H9 (cell line): ENCODE results near the gene EDNRA. TPM values are rescaled to one million over a fixed set of nuclear protein-coding genes. Genes with fewer than 3 reads are reported as not detected.

Experiments used
- DNase-seq: peaks from one replicate; pipeline ENCODE4 v3.0.0-alpha.2; 2017
- H2AFZ ChIP-seq: one replicate; pipeline ENCODE4 v1.6.1; 2013; ENCODE audit warnings: mild to moderate bottlenecking, low read length, control low read depth, moderate library complexity
- H2AK5ac ChIP-seq: 2 replicates; pipeline ENCODE4 v1.6.1; 2013; ENCODE audit warnings: low read length, control low read depth, mixed read lengths; ENCODE audit not compliant: insufficient read length
- H2BK120ac ChIP-seq: one replicate; pipeline ENCODE4 v1.6.1; 2013; ENCODE audit warnings: low read depth, mild to moderate bottlenecking, low read length, control low read depth, inconsistent platforms; ENCODE audit not compliant: poor library complexity, severe bottlenecking
- H2BK12ac ChIP-seq: 2 replicates; pipeline ENCODE4 v1.6.1; 2013; ENCODE audit warnings: low read length, control low read depth, mixed read lengths, low read depth; ENCODE audit not compliant: insufficient read length
- H2BK15ac ChIP-seq: 2 replicates; pipeline ENCODE4 v1.6.1; 2013; ENCODE audit warnings: low read depth, low read length, control low read depth
- H2BK20ac ChIP-seq: one replicate; pipeline ENCODE4 v1.6.1; 2013; ENCODE audit warnings: low read depth, mild to moderate bottlenecking, low read length, control low read depth, inconsistent platforms; ENCODE audit not compliant: poor library complexity, severe bottlenecking
- H2BK5ac ChIP-seq: 2 replicates; pipeline ENCODE4 v1.6.1; 2013; ENCODE audit warnings: low read length, control low read depth, mixed read lengths; ENCODE audit not compliant: insufficient read length
- H3K14ac ChIP-seq: 2 replicates; pipeline ENCODE4 v1.6.1; 2013; ENCODE audit warnings: low read length, control low read depth; ENCODE audit not compliant: insufficient read depth
- H3K18ac ChIP-seq: 2 replicates; pipeline ENCODE4 v1.6.1; 2013; ENCODE audit warnings: low read depth, mild to moderate bottlenecking, mixed read lengths, low read length, control low read depth; ENCODE audit not compliant: insufficient read length
- H3K23ac ChIP-seq: 2 replicates; pipeline ENCODE4 v1.6.1; 2013; ENCODE audit warnings: low read length, control low read depth, mixed read lengths, low read depth; ENCODE audit not compliant: insufficient read length
- H3K23me2 ChIP-seq: 2 replicates; pipeline ENCODE4 v1.6.1; 2013; ENCODE audit warnings: low read depth, mild to moderate bottlenecking, mixed read lengths, low read length, control low read depth; ENCODE audit not compliant: insufficient read length, poor library complexity, severe bottlenecking
- H3K27ac ChIP-seq: 2 replicates; pipeline ENCODE4 v1.5.1; 2013; ENCODE audit warnings: low read length, control low read depth, mixed read lengths, low read depth; ENCODE audit not compliant: insufficient read length
- H3K27me3 ChIP-seq: 2 replicates; pipeline ENCODE4 v1.6.1; 2013; ENCODE audit warnings: low read length, control low read depth, inconsistent platforms; ENCODE audit not compliant: insufficient read depth
- H3K4ac ChIP-seq: 2 replicates; pipeline ENCODE4 v1.6.1; 2013; ENCODE audit warnings: low read depth, mild to moderate bottlenecking, control low read depth, inconsistent platforms, low read length, moderate library complexity
- H3K4me1 ChIP-seq: 2 replicates; pipeline ENCODE4 v1.6.1; 2013; ENCODE audit warnings: low read length, control low read depth, inconsistent platforms; ENCODE audit not compliant: insufficient read depth
- H3K4me2 ChIP-seq: 2 replicates; pipeline ENCODE4 v1.6.1; 2013; ENCODE audit warnings: low read length, control low read depth, mixed read lengths; ENCODE audit not compliant: insufficient read length, insufficient read depth
- H3K56ac ChIP-seq: 2 replicates; pipeline ENCODE4 v1.6.1; 2013; ENCODE audit warnings: low read depth, mild to moderate bottlenecking, mixed read lengths, low read length, control low read depth; ENCODE audit not compliant: insufficient read length
- H3K79me1 ChIP-seq: 2 replicates; pipeline ENCODE4 v1.6.1; 2013; ENCODE audit warnings: low read depth, mild to moderate bottlenecking, moderate library complexity, low read length, control low read depth, inconsistent platforms; ENCODE audit not compliant: insufficient read depth, poor library complexity, severe bottlenecking
- H3K79me2 ChIP-seq: 2 replicates; pipeline ENCODE4 v1.6.1; 2013; ENCODE audit warnings: low read length, control low read depth, inconsistent platforms; ENCODE audit not compliant: insufficient read depth
- H3K9ac ChIP-seq: 2 replicates; pipeline ENCODE4 v1.6.1; 2013; ENCODE audit warnings: low read length, control low read depth, mixed read lengths; ENCODE audit not compliant: insufficient read length; ENCODE audit errors: extremely low read depth
- H3K9me3 ChIP-seq: one replicate; pipeline ENCODE4 v1.6.1; 2013; ENCODE audit warnings: low read depth, low read length, inconsistent platforms; ENCODE audit not compliant: control insufficient read depth
- H3T11ph ChIP-seq: one replicate; pipeline ENCODE4 v1.6.1; 2013; ENCODE audit warnings: mild to moderate bottlenecking, low read length, control low read depth, inconsistent platforms
- H4K20me1 ChIP-seq: one replicate; pipeline ENCODE4 v1.6.1; 2013; ENCODE audit not compliant: control insufficient read depth, insufficient read length, insufficient read depth
- H4K5ac ChIP-seq: 2 replicates; pipeline ENCODE4 v1.6.1; 2013; ENCODE audit warnings: low read depth, mild to moderate bottlenecking, mixed read lengths, low read length, control low read depth; ENCODE audit not compliant: insufficient read length
- H4K8ac ChIP-seq: replicated peaks from 2 replicates; pipeline ENCODE4 v1.6.1; 2013; ENCODE audit warnings: low read length, control low read depth, mixed read lengths, low read depth; ENCODE audit not compliant: insufficient read length
- H4K91ac ChIP-seq: 2 replicates; pipeline ENCODE4 v1.6.1; 2013; ENCODE audit warnings: low read depth, mild to moderate bottlenecking, moderate library complexity, mixed read lengths, low read length, control low read depth; ENCODE audit not compliant: insufficient read length
- H3K27ac Mint-ChIP-seq, 3 experiments: 2 replicates in 2 of 3; 3 replicates in 1 of 3; pipeline ENCODE4 v1.8.0; 2020 to 2021; ENCODE audit warnings: mixed read lengths in 3 of 3, mild to moderate bottlenecking in 1 of 3, moderate library complexity in 1 of 3
- H3K27me3 Mint-ChIP-seq: 2 replicates; pipeline ENCODE4 v1.8.0; 2021; ENCODE audit warnings: low read depth, mild to moderate bottlenecking, moderate library complexity, mixed read lengths
- H3K36me3 Mint-ChIP-seq, 3 experiments: 2 replicates in 2 of 3; 3 replicates in 1 of 3; pipeline ENCODE4 v1.8.0; 2020 to 2021; ENCODE audit warnings: low read depth in 3 of 3, mixed read lengths in 3 of 3; ENCODE audit not compliant: insufficient read depth in 1 of 3
- H3K4me1 Mint-ChIP-seq, 2 experiments: 2 replicates each; pipeline ENCODE4 v1.8.0; 2020; ENCODE audit warnings: mixed read lengths in 2 of 2
- H3K4me3 Mint-ChIP-seq, 2 experiments: 2 replicates in 1 of 2; 3 replicates in 1 of 2; pipeline ENCODE4 v1.8.0; 2020 to 2021; ENCODE audit warnings: mild to moderate bottlenecking in 2 of 2, mixed read lengths in 2 of 2, moderate library complexity in 1 of 2
- H3K9me3 Mint-ChIP-seq, 2 experiments: 2 replicates in 1 of 2; 3 replicates in 1 of 2; pipeline ENCODE4 v1.8.0; 2020; ENCODE audit warnings: mild to moderate bottlenecking in 2 of 2, mixed read lengths in 2 of 2, moderate library complexity in 1 of 2
- WGBS: extraction: QIAGEN DNeasy Blood & Tissue Kit; methylation state at CpG from one replicate; pipeline ENCODE4 v1.1.7; 2013; ENCODE audit warnings: missing lambda C conversion rate, low lambda C conversion rate, mixed read lengths; ENCODE audit not compliant: insufficient read length; ENCODE audit errors: extremely low coverage; 5-methylcytosine and 5-hydroxymethylcytosine counted together
- total RNA-seq: library from RNA; stranded (reverse); gene quantifications from 2 replicates; pipeline ENCODE4 v1.2.1, GENCODE V29; 2021
- TF ChIP-seq, protein P1 (sequence below): fragments of 200-600 bp; sonication (generic); conservative IDR thresholded peaks from 3 replicates; pipeline ENCODE4 v1.8.0; 2021; ENCODE audit warnings: antibody characterized with exemption, mild to moderate bottlenecking

Gene EDNRA
- total RNA-seq, 1 experiment from 2014 or later: 1.6 TPM

- H3K4me2 ChIP-seq: no peak overlapping the region
- H3K9ac ChIP-seq: no peak overlapping the region
- no peak for DNase-seq
Measured at GRCh38 chr4:147543034-147543433, 62.1 kb downstream of the EDNRA start.

More at GRCh38 chr4:147543034-147543433, 62.1 kb downstream of the EDNRA start:
- H2AFZ ChIP-seq: no peak overlapping the region
- no peaks in the 10 kb centered on the region for H4K20me1 ChIP-seq
- H3K27ac ChIP-seq: no peak overlapping the region
- Mint-ChIP-seq H3K9me3 (no peaks in the 10 kb centered on the region), H3K27ac (no peak overlapping the region), H3K27me3 (no peaks in the 10 kb centered on the region), H3K36me3 (no peaks in the 10 kb centered on the region), H3K4me3 (no peak overlapping the region), H3K4me1 (peaks cover 8 to 9% of the 10 kb centered on the region in 2 experiments)
- no CpG with 5 or more reads among the region's 1 CpG for WGBS
- TF ChIP-seq, protein P1, sequence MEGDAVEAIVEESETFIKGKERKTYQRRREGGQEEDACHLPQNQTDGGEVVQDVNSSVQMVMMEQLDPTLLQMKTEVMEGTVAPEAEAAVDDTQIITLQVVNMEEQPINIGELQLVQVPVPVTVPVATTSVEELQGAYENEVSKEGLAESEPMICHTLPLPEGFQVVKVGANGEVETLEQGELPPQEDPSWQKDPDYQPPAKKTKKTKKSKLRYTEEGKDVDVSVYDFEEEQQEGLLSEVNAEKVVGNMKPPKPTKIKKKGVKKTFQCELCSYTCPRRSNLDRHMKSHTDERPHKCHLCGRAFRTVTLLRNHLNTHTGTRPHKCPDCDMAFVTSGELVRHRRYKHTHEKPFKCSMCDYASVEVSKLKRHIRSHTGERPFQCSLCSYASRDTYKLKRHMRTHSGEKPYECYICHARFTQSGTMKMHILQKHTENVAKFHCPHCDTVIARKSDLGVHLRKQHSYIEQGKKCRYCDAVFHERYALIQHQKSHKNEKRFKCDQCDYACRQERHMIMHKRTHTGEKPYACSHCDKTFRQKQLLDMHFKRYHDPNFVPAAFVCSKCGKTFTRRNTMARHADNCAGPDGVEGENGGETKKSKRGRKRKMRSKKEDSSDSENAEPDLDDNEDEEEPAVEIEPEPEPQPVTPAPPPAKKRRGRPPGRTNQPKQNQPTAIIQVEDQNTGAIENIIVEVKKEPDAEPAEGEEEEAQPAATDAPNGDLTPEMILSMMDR: no peak
- no peak overlapping the region for H4K8ac ChIP-seq
- no peak overlapping the region for H2BK20ac ChIP-seq
- no peak overlapping the region for H2AK5ac ChIP-seq
- H3K18ac ChIP-seq: no peak overlapping the region
- H2BK15ac ChIP-seq: no peak overlapping the region
- no peak overlapping the region for H2BK12ac ChIP-seq
- H4K91ac ChIP-seq: no peak overlapping the region
- H2BK5ac ChIP-seq: no peak overlapping the region
- H3K4ac ChIP-seq: no peak overlapping the region
- no peaks in the 10 kb centered on the region for H3K27me3 ChIP-seq
- H3K23me2 ChIP-seq: no peaks in the 10 kb centered on the region
- H3T11ph ChIP-seq: no peak overlapping the region
- no peak overlapping the region for H4K5ac ChIP-seq
- H2BK120ac ChIP-seq: no peak overlapping the region
- H3K23ac ChIP-seq: no peak overlapping the region
- no peaks in the 10 kb centered on the region for H3K79me2 ChIP-seq
- no peaks in the 10 kb centered on the region for H3K9me3 ChIP-seq
- H3K14ac ChIP-seq: no peak overlapping the region
- peaks cover 4% of the 10 kb centered on the region; the same call in 1 of the 2 replicates for H3K4me1 ChIP-seq
- H3K79me1 ChIP-seq: no peaks in the 10 kb centered on the region
- H3K56ac ChIP-seq: no peak overlapping the region
